ENCODE results near the gene ACTL8.

The ACTL8 gene

GRCh38 chr1:17819129-17819802 is 64.1 kb downstream of the ACTL8 start:
- Histone ChIP-seq H3K27me3 (ENCODE audit: insufficient read depth, low read depth) (peaks cover 3% of the 10 kb centered on the region; the same call in 1 of the 2 replicates), H4K20me1 (ENCODE audit: insufficient read depth) (no peaks in the 10 kb centered on the region), H3K9ac (no peak overlapping the region), H2AFZ (ENCODE audit: low read depth) (no peak overlapping the region), H3K79me2 (ENCODE audit: insufficient read depth, low read depth) (no peaks in the 10 kb centered on the region), H3K4me3 (IDR thresholded peaks at IDR 0.05; ENCODE audit: insufficient read depth, low read depth, low read length) (no peak overlapping the region), H3K4me2 (no peak overlapping the region), H3K36me3 (ENCODE audit: insufficient read depth) (no peaks in the 10 kb centered on the region), H3K27ac (no peak overlapping the region), H3K4me1 (ENCODE audit: low read depth, poor library complexity, severe bottlenecking) (no peaks in the 10 kb centered on the region)
- TF ChIP-seq CTCF (conservative IDR thresholded peaks at IDR 0.05; ENCODE audit: low read depth, low read length) = no peak

DNA sequence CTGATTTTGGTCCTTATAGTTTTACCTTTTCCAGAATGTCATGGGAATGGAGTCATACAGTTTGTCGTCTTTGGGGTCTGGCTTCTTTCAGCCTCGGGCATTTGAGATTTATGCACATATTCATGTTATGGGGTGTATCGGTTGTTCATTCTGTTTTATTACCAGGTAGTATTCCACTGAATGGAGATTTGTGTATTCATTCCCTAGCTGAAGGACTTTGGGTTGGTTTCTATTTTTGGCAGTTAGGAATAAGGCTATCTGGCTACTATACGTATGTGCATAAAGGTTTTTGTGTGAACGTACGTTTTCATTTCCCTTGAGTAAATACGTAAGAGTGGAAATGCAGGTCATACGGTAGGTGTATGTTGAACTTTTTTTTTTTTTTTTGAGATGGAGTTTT is 65.1 kb downstream of the ACTL8 start:
- Histone ChIP-seq H3K79me2 (ENCODE audit: insufficient read depth, low read depth) (no peaks in the 10 kb centered on the region), H3K4me1 (ENCODE audit: low read depth, poor library complexity, severe bottlenecking) (no peaks in the 10 kb centered on the region)

GRCh38 chr1:17822741-17823426 is 67.8 kb downstream of the ACTL8 start:
- Histone ChIP-seq H4K20me1 (ENCODE audit: insufficient read depth) (no peaks in the 10 kb centered on the region), H3K4me2 (no peak overlapping the region), H3K4me1 (ENCODE audit: low read depth, poor library complexity, severe bottlenecking) (no peaks in the 10 kb centered on the region), H2AFZ (ENCODE audit: low read depth) (no peak overlapping the region), H3K4me3 (IDR thresholded peaks at IDR 0.05; ENCODE audit: insufficient read depth, low read depth, low read length) (no peak overlapping the region), H3K79me2 (ENCODE audit: insufficient read depth, low read depth) (no peaks in the 10 kb centered on the region), H3K27ac (no peak overlapping the region), H3K9ac (no peak overlapping the region), H3K36me3 (ENCODE audit: insufficient read depth) (no peaks in the 10 kb centered on the region), H3K27me3 (ENCODE audit: insufficient read depth, low read depth) (peaks cover 3% of the 10 kb centered on the region; the same call in 1 of the 2 replicates)
- no peak for TF ChIP-seq CTCF (conservative IDR thresholded peaks at IDR 0.05; ENCODE audit: low read depth, low read length)

More for the DNA sequence above, 65.1 kb downstream of the ACTL8 start:
- Histone ChIP-seq H2AFZ (ENCODE audit: low read depth) (no peak overlapping the region), H3K9ac (no peak overlapping the region), H3K4me3 (IDR thresholded peaks at IDR 0.05; ENCODE audit: insufficient read depth, low read depth, low read length) (no peak overlapping the region), H3K4me2 (no peak overlapping the region), H3K27me3 (ENCODE audit: insufficient read depth, low read depth) (peaks cover 3% of the 10 kb centered on the region; the same call in 1 of the 2 replicates), H3K36me3 (ENCODE audit: insufficient read depth) (no peaks in the 10 kb centered on the region), H4K20me1 (ENCODE audit: insufficient read depth) (no peaks in the 10 kb centered on the region), H3K27ac (no peak overlapping the region)
- no peak for TF ChIP-seq CTCF (conservative IDR thresholded peaks at IDR 0.05; ENCODE audit: low read depth, low read length)

GRCh38 chr1:17825273-17826164 is 70.4 kb downstream of the ACTL8 start:
- Histone ChIP-seq H3K4me1 (ENCODE audit: low read depth, poor library complexity, severe bottlenecking) (no peaks in the 10 kb centered on the region), H3K27ac (no peak overlapping the region), H3K27me3 (ENCODE audit: insufficient read depth, low read depth) (peaks cover 3% of the 10 kb centered on the region; the same call in 1 of the 2 replicates), H3K36me3 (ENCODE audit: insufficient read depth) (no peaks in the 10 kb centered on the region), H3K79me2 (ENCODE audit: insufficient read depth, low read depth) (no peaks in the 10 kb centered on the region), H3K4me3 (IDR thresholded peaks at IDR 0.05; ENCODE audit: insufficient read depth, low read depth, low read length) (no peak overlapping the region), H4K20me1 (ENCODE audit: insufficient read depth) (no peaks in the 10 kb centered on the region), H2AFZ (ENCODE audit: low read depth) (no peak overlapping the region), H3K9ac (no peak overlapping the region), H3K4me2 (no peak overlapping the region)
- TF ChIP-seq CTCF (conservative IDR thresholded peaks at IDR 0.05; ENCODE audit: low read depth, low read length) = no peak

Data from KMS-11 (cell line).